Activated naive CD8-positive, alpha-beta T cell treated with anti-CD3 and anti-CD28 coated beads, Interleukin-2, amount 50 U/mL, for 24 hours (primary cell): ENCODE measurements around the gene NFATC3.
"Not testable (repeated sequence)": the region's sequence is repeated elsewhere in the genome, so short reads cannot be mapped to it uniquely, and the experiment has no call there.

Experiments
- ATAC-seq: fragments of 150-1000 bp; cut with Tn5 transposase; one replicate; pipeline ENCODE4 v1.10.0; 2021
- DNase-seq: peaks from one replicate; pipeline ENCODE4 v3.0.0; 2021
- H3K27ac Mint-ChIP-seq: one replicate; pipeline ENCODE4 v1.8.0; 2021; ENCODE audit warnings: mild to moderate bottlenecking, mixed read lengths
- H3K27me3 Mint-ChIP-seq: one replicate; pipeline ENCODE4 v1.8.0; 2021; ENCODE audit warnings: mixed read lengths
- H3K36me3 Mint-ChIP-seq: one replicate; pipeline ENCODE4 v1.8.0; 2021; ENCODE audit warnings: low read depth, mixed read lengths
- H3K4me1 Mint-ChIP-seq: one replicate; pipeline ENCODE4 v1.8.0; 2021; ENCODE audit warnings: mixed read lengths
- H3K4me3 Mint-ChIP-seq: one replicate; pipeline ENCODE4 v1.8.0; 2021; ENCODE audit warnings: mild to moderate bottlenecking, moderate library complexity, mixed read lengths
- H3K9me3 Mint-ChIP-seq: one replicate; pipeline ENCODE4 v1.8.0; 2021; ENCODE audit warnings: mixed read lengths

NFATC3 gene

DNA sequence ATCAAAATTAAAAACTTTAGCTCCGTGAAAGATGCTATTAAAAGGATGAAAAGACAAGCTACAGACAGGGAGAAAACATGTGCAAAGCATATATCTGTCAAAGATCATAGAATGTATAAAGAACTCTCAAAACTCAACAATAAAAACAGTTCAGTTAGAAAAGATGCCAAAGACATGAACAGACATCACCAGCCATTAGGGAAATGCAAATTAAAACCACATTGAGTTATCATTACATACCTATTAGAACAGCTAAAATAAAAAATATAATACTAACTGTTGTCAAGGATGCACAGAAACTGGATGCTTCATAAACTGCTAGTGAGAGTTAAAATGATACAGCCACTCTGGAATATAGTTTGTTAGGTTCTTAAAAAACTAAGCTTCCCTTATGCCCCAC is 58.8 kb downstream of the NFATC3 start:
- H3K4me1 Mint-ChIP-seq = peaks cover 53% of the 10 kb centered on the region
- H3K27ac Mint-ChIP-seq = no peak overlapping the region
- ATAC-seq (no peak), DNase-seq (no peak)
- no peaks in the 10 kb centered on the region for H3K27me3 Mint-ChIP-seq
- no peak overlapping the region for H3K4me3 Mint-ChIP-seq
- no peaks in the 10 kb centered on the region for H3K9me3 Mint-ChIP-seq
- peaks cover 32% of the 10 kb centered on the region for H3K36me3 Mint-ChIP-seq

DNA sequence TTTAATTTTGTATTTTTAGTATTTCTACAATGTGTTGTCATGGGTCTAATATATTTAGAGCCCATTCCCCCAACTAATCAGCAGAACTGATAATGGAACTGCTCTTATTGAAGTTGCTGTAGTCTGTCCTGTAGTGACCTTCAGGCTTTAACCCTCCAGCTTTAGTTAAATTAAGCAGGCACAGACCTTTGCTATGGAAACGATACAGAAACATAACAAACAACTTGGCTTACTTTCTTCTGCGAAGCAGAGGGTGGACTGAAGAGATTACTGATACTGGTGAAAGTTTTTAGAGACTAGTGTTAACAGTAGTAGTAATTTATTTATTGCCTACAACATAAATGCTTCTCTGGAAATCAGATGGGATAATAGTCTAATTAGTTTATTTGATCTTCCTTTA is 61.4 kb downstream of the NFATC3 start:
- no peak for DNase-seq
- Mint-ChIP-seq H3K27ac (no peak overlapping the region), H3K27me3 (no peaks in the 10 kb centered on the region), H3K9me3 (no peaks in the 10 kb centered on the region), H3K4me3 (no peak overlapping the region), H3K36me3 (peaks cover 16% of the 10 kb centered on the region), H3K4me1 (peaks cover 59% of the 10 kb centered on the region)
- ATAC-seq = no peak

- no peaks in the 10 kb centered on the region for H3K9me3 Mint-ChIP-seq
- H3K4me1 Mint-ChIP-seq = peaks cover 51% of the 10 kb centered on the region
- H3K36me3 Mint-ChIP-seq = peaks cover 14% of the 10 kb centered on the region
- H3K4me3 Mint-ChIP-seq = no peak overlapping the region
- H3K27me3 Mint-ChIP-seq = no peaks in the 10 kb centered on the region
- DNase-seq = no peak
- no peak for ATAC-seq
- no peak overlapping the region for H3K27ac Mint-ChIP-seq
Measured at GRCh38 chr16:68147444-68147843, 62.3 kb downstream of the NFATC3 start.

DNA sequence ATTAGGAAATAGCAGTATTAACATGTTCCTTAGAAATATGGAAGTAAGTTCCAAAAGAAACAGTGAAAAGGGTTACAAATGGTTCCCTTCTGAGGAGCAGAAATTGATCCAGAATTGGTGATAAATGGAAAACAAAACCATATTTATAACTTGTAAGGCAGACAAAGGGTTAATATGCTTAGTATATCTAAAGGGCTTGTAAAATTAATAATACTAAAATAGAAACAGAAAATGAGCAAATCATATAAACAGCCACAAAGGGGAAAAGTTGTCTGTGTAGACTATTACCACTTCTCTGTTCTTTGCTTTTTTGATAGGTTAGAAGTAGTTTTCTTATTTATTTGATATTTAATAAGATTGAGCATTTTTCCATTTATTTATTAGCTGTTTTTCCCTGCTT is 64.4 kb downstream of the NFATC3 start:
- Mint-ChIP-seq H3K27ac (no peak overlapping the region), H3K9me3 (no peaks in the 10 kb centered on the region), H3K4me1 (peaks cover 45% of the 10 kb centered on the region), H3K27me3 (no peaks in the 10 kb centered on the region), H3K4me3 (no peak overlapping the region), H3K36me3 (peaks cover 14% of the 10 kb centered on the region)
- ATAC-seq (no peak), DNase-seq (no peak)

GRCh38 chr16:68155425-68155824 is 70.3 kb downstream of the NFATC3 start:
- peak overlapping the region; percentile 33 for H3K27ac Mint-ChIP-seq
- DNase-seq = no peak
- ATAC-seq = no peak
- peaks cover 18% of the 10 kb centered on the region for H3K36me3 Mint-ChIP-seq
- H3K4me1 Mint-ChIP-seq = peaks cover 10% of the 10 kb centered on the region
- no peaks in the 10 kb centered on the region for H3K27me3 Mint-ChIP-seq
- H3K4me3 Mint-ChIP-seq = no peak overlapping the region
- no peaks in the 10 kb centered on the region for H3K9me3 Mint-ChIP-seq

DNA sequence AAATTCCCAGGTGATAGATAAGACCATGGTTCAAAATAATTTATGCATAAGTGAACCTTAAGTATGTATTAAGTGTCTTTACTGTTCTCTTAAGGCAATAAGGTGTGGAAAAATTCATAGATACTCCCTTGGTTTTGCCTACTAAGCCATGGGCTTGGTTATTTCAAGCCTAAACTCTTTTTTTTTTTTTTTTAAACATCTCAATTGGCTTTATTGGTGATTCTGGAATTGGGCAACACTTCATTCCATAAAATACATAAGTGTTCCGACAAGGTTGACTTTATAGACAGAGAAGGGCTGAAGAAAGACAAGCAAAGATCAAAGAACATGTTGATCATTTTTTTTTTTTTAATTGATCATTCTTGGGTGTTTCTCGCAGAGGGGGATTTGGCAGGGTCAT is 77.2 kb downstream of the NFATC3 start:
- Mint-ChIP-seq H3K4me3 (no peak overlapping the region), H3K4me1 (peaks cover 2% of the 10 kb centered on the region), H3K36me3 (peaks cover 41% of the 10 kb centered on the region), H3K27me3 (no peaks in the 10 kb centered on the region), H3K9me3 (peaks cover 4% of the 10 kb centered on the region), H3K27ac (no peak overlapping the region)
- no peak for ATAC-seq
- DNase-seq = no peak

DNA sequence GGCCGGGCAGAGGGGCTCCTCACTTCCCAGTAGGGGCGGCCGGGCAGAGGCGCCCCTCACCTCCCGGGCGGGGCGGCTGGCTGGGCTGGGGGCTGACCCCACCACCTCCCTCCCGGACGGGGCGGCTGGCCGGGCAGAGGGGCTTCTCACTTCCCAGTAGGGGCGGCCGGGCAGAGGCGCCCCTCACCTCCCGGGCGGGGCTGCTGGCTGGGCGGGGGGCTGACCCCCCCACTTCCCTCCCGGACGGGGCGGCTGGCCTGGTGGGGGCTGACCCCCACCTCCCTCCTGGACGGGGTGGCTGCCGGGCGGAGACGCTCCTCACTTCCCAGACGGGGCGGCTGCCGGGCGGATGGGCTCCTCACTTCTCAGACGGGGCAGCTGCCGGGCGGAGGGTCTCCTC is 78.1 kb downstream of the NFATC3 start:
- not testable (repeated sequence) for H3K27me3 Mint-ChIP-seq, H3K27ac Mint-ChIP-seq, H3K4me3 Mint-ChIP-seq, H3K4me1 Mint-ChIP-seq, H3K9me3 Mint-ChIP-seq, ATAC-seq, DNase-seq
- peaks cover 39% of the 10 kb centered on the region for H3K36me3 Mint-ChIP-seq

- no peak for ATAC-seq
- Mint-ChIP-seq H3K4me1 (no peaks in the 10 kb centered on the region), H3K27ac (no peak overlapping the region), H3K4me3 (no peak overlapping the region), H3K36me3 (peaks cover 38% of the 10 kb centered on the region), H3K27me3 (no peaks in the 10 kb centered on the region), H3K9me3 (peaks cover 4% of the 10 kb centered on the region)
- DNase-seq = no peak
Measured at GRCh38 chr16:68166264-68166663, 81.1 kb downstream of the NFATC3 start.

DNA sequence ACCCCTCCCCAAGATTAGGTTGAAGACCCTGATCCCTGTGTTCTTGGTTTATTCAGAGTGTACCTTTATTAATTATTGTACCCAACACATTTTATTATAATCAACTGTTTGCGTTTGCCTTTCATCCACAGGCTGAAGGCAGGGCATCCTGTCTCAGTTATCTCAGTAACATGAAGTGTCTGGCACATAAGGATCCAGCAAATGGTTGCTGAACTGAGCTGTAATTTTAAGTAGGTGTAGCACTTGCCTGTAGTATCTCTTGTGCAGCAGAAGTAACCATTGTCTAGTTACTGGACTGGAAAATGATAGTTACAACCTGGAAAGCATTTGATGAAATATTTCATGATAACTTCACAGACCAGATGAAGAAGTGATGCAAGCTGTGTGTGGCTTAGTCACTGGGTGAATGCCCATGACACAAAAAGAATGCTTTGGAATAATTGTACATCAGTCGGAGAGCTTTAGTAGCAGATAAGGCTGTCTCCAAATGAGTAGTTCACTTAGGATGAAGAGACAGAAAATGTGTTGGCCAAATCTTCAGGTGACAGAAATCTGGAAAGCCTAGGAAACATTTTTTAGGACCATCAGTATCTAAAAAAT is 94.1 kb downstream of the NFATC3 start:
- Mint-ChIP-seq H3K36me3 (peaks cover 62% of the 10 kb centered on the region), H3K27me3 (no peaks in the 10 kb centered on the region), H3K4me3 (no peak overlapping the region), H3K9me3 (no peaks in the 10 kb centered on the region), H3K4me1 (peaks cover 2% of the 10 kb centered on the region), H3K27ac (peak overlapping the region; percentile 2)
- ATAC-seq (no peak), DNase-seq (no peak)

GRCh38 chr16:68179855-68180254 is 94.7 kb downstream of the NFATC3 start:
- no peak for DNase-seq
- ATAC-seq = peak; percentile 49
- no peaks in the 10 kb centered on the region for H3K9me3 Mint-ChIP-seq
- H3K4me3 Mint-ChIP-seq = no peak overlapping the region
- H3K4me1 Mint-ChIP-seq = peaks cover 2% of the 10 kb centered on the region
- H3K27ac Mint-ChIP-seq = no peak overlapping the region
- H3K27me3 Mint-ChIP-seq = no peaks in the 10 kb centered on the region
- peaks cover 60% of the 10 kb centered on the region for H3K36me3 Mint-ChIP-seq

- Mint-ChIP-seq H3K4me3 (no peak overlapping the region), H3K4me1 (no peaks in the 10 kb centered on the region), H3K9me3 (no peaks in the 10 kb centered on the region), H3K27me3 (no peaks in the 10 kb centered on the region), H3K27ac (no peak overlapping the region), H3K36me3 (peaks cover 60% of the 10 kb centered on the region)
- ATAC-seq = no peak
- DNase-seq = no peak
Measured at GRCh38 chr16:68183046-68183445, 97.9 kb downstream of the NFATC3 start.

- H3K27ac Mint-ChIP-seq = no peak overlapping the region
- peaks cover 55% of the 10 kb centered on the region for H3K36me3 Mint-ChIP-seq
Measured at GRCh38 chr16:68186877-68187276, 101.7 kb downstream of the NFATC3 start.

GRCh38 chr16:68187505-68187904 is 102.3 kb downstream of the NFATC3 start:
- Mint-ChIP-seq H3K4me1 (no peaks in the 10 kb centered on the region), H3K27me3 (no peaks in the 10 kb centered on the region), H3K27ac (no peak overlapping the region), H3K36me3 (peaks cover 54% of the 10 kb centered on the region), H3K4me3 (no peak overlapping the region), H3K9me3 (no peaks in the 10 kb centered on the region)
- DNase-seq (no peak), ATAC-seq (no peak)

More at GRCh38 chr16:68186877-68187276, 101.7 kb downstream of the NFATC3 start:
- DNase-seq = no peak
- Mint-ChIP-seq H3K4me1 (no peaks in the 10 kb centered on the region), H3K27me3 (no peaks in the 10 kb centered on the region), H3K9me3 (no peaks in the 10 kb centered on the region), H3K4me3 (no peak overlapping the region)
- ATAC-seq = no peak

DNA sequence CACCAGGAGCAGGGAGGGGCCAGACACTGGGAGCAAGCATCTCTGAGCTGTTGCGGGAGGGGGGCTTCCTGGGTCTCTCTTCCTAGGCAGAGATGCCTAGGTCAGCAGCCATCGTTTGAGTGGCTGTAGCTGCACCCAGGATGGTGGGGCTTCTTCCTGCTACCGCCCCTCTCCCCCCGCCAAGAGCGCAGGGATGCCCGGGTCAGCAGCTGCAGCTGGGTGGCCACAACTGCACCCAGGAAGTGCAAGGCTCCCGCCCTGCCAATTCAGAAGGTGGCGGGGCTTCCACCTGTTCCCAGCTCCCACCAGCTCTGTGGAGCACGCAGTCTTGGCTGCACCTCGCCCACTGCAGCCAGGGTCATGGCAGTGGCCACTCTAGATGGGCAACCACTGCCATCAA is 103.0 kb downstream of the NFATC3 start:
- Mint-ChIP-seq H3K4me3 (no peak overlapping the region), H3K27me3 (no peaks in the 10 kb centered on the region), H3K9me3 (no peaks in the 10 kb centered on the region), H3K36me3 (peaks cover 57% of the 10 kb centered on the region), H3K27ac (no peak overlapping the region), H3K4me1 (no peaks in the 10 kb centered on the region)
- no peak for DNase-seq
- ATAC-seq = no peak

DNA sequence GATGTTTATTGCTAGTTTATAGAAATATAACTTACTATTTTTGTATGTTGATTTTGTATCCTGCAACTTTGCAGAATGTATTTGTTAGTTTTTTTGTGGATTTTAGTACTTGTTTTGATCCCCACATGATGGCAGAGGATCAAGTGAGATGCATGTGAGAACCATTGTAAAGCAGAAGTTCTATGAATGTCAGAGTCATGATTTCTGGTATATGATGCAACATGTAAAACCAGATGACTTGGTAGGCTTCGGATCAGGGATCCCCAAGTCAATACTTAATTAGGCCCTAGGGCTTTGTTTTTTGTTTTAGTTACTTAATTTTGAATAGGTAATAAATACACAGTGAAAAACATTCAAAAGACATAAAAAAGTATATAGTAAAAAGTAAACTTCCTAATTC is 104.9 kb downstream of the NFATC3 start:
- DNase-seq = no peak
- Mint-ChIP-seq H3K27me3 (no peaks in the 10 kb centered on the region), H3K27ac (no peak overlapping the region), H3K4me1 (no peaks in the 10 kb centered on the region), H3K36me3 (peaks cover 54% of the 10 kb centered on the region), H3K9me3 (no peaks in the 10 kb centered on the region), H3K4me3 (no peak overlapping the region)
- no peak for ATAC-seq
